Body of pancreas (tissue), 4 donors: Measurements from ENCODE around the gene POLR2I.

Source experiments
- POLR2A ChIP-seq, 3 donors: fragments of 450-650 bp; IDR thresholded peaks; one replicate each; pipeline ENCODE4 v1.6.1; 2016; ENCODE audit warnings: antibody characterized with exemption in 3 of 3, mild to moderate bottlenecking in 2 of 3
- TF ChIP-seq, protein P1 (sequence below), 7 experiments: fragments of 450-650 bp in 4 of 7; fragments of 200-600 bp in 3 of 7; sonication (generic) in 3 of 7; IDR thresholded peaks; one replicate each; pipeline ENCODE4 v1.5.1; 2016 to 2019; ENCODE audit warnings: antibody characterized with exemption in 7 of 7

DNA sequence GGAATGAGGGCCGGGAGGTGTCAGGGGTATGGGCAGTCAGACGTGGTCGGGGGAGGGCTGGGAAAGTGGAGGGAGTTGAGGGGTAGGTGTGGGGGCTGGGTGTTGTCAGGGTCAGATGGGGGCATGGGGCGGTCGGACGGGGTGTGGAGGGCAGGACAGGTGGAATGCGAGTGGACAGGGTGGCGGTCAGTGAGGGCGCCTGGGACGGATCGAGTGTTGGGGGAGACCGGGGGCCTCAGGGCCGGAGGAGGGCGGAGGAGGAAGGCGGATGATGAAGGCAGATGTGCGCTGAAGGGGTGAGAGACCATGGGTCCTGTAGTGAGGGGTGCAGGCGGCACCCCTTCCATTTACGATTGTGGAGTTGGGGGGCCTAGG, 6.3 kb upstream of the POLR2I start:
- TF ChIP-seq POLR2A (IDR thresholded peaks at IDR 0.05) = no peak
- TF ChIP-seq, protein P1, sequence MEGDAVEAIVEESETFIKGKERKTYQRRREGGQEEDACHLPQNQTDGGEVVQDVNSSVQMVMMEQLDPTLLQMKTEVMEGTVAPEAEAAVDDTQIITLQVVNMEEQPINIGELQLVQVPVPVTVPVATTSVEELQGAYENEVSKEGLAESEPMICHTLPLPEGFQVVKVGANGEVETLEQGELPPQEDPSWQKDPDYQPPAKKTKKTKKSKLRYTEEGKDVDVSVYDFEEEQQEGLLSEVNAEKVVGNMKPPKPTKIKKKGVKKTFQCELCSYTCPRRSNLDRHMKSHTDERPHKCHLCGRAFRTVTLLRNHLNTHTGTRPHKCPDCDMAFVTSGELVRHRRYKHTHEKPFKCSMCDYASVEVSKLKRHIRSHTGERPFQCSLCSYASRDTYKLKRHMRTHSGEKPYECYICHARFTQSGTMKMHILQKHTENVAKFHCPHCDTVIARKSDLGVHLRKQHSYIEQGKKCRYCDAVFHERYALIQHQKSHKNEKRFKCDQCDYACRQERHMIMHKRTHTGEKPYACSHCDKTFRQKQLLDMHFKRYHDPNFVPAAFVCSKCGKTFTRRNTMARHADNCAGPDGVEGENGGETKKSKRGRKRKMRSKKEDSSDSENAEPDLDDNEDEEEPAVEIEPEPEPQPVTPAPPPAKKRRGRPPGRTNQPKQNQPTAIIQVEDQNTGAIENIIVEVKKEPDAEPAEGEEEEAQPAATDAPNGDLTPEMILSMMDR (IDR thresholded peaks at IDR 0.05) = no peak
